Fibroblast of lung (primary cell): ENCODE data around the gene PRLR.

ENCODE experiments used
- EZH2 ChIP-seq: IDR thresholded peaks from 2 replicates; pipeline ENCODE4 v1.5.1; 2012; ENCODE audit warnings: low read length, control low read depth, mild to moderate bottlenecking; ENCODE audit errors: missing control alignments
- TF ChIP-seq, protein P1 (sequence below), 2 donors: IDR thresholded peaks in 1 of 2; conservative IDR thresholded peaks in 1 of 2; 1 replicate in 1 of 2; 2 replicates in 1 of 2; pipeline ENCODE4 v1.5.1; 2011 to 2012; ENCODE audit warnings: low read length in 2 of 2, control low read depth in 1 of 2, inconsistent platforms in 1 of 2, low read depth in 1 of 2, mild to moderate bottlenecking in 1 of 2

DNA sequence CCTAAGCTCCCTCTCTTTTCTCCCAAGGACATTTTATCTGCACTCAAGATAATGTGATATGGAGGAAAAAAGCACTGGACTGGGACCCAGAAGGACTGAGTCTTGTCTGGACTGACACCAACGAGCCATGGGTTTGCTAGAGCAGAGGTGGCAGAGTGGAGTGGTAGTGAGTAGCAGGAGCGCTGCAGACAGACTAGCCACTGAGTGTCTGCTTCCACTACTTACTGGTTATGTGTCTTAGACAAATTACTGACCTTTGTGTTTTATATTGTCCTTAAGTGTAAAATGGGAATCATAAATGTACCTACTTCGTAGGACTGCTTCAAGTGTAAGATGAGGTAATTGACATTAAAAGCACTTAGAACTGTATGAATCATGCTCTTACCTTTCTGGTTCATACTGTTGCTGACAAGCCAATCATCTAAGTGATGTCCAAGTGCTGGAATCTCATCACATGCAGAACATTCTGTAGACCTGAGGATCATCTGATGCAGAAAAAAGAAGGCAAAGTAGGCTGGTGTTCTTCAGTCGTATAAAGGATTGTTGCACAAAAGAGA is 12.5 kb upstream of the PRLR start:
- no peak for TF ChIP-seq EZH2
- TF ChIP-seq, protein P1, sequence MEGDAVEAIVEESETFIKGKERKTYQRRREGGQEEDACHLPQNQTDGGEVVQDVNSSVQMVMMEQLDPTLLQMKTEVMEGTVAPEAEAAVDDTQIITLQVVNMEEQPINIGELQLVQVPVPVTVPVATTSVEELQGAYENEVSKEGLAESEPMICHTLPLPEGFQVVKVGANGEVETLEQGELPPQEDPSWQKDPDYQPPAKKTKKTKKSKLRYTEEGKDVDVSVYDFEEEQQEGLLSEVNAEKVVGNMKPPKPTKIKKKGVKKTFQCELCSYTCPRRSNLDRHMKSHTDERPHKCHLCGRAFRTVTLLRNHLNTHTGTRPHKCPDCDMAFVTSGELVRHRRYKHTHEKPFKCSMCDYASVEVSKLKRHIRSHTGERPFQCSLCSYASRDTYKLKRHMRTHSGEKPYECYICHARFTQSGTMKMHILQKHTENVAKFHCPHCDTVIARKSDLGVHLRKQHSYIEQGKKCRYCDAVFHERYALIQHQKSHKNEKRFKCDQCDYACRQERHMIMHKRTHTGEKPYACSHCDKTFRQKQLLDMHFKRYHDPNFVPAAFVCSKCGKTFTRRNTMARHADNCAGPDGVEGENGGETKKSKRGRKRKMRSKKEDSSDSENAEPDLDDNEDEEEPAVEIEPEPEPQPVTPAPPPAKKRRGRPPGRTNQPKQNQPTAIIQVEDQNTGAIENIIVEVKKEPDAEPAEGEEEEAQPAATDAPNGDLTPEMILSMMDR (conservative IDR thresholded peaks at IDR 0.05 in 1 of 2, IDR thresholded peaks at IDR 0.05 in 1 of 2; ENCODE audit: low read depth in 1 of 2, low read length in 2 of 2) = no peak
